Left renal cortex interstitium (tissue), 4 donors: ENCODE results near the gene UXS1. TPM values are rescaled to one million over a fixed set of nuclear protein-coding genes. Genes with fewer than 3 reads are reported as not detected.
"Not testable (repeated sequence)": the region's sequence is repeated elsewhere in the genome, so short reads cannot be mapped to it uniquely, and the experiment has no call there.

ENCODE experiments used
- DNase-seq, 4 donors: peaks; one replicate each; pipeline ENCODE4 v3.0.0-alpha.2; 2013; ENCODE audit warnings: low read depth in 4 of 4, low spot score in 2 of 4, missing footprints in 1 of 4
- polyA plus RNA-seq, 4 donors: library from polyadenylated mRNA; unstranded; fragments of 120-200 nt; gene quantifications; one replicate each; pipeline ENCODE4 v1.2.1, GENCODE V29; 2013; ENCODE audit not compliant: insufficient read length in 4 of 4

The UXS1 gene
- polyA plus RNA-seq, 4 donors = 76.2 to 87.9 (median 82.9) TPM

- no peak for DNase-seq
Measured at GRCh38 chr2:106137731-106138521, 56.2 kb downstream of the UXS1 start.

GRCh38 chr2:106131192-106131591 lies 62.9 kb downstream of the UXS1 start:
- DNase-seq = not testable (repeated sequence)

GRCh38 chr2:106130251-106130998 lies 63.7 kb downstream of the UXS1 start:
- DNase-seq = no peak

GRCh38 chr2:106129592-106129991 lies 64.5 kb downstream of the UXS1 start:
- DNase-seq = no peak

GRCh38 chr2:106129150-106129549 lies 65.0 kb downstream of the UXS1 start:
- no peak for DNase-seq

GRCh38 chr2:106127776-106128268 lies 66.3 kb downstream of the UXS1 start:
- DNase-seq = no peak

- no peak for DNase-seq
Measured at GRCh38 chr2:106127282-106127771, 66.8 kb downstream of the UXS1 start.

- no peak for DNase-seq
Measured at GRCh38 chr2:106126705-106127281, 67.3 kb downstream of the UXS1 start.

- no peak for DNase-seq
Measured at GRCh38 chr2:106126295-106126694, 67.8 kb downstream of the UXS1 start.

- DNase-seq = no peak
Measured at GRCh38 chr2:106124905-106125549, 69.1 kb downstream of the UXS1 start.

- no peak for DNase-seq
Measured at GRCh38 chr2:106124106-106124756, 69.9 kb downstream of the UXS1 start.

GRCh38 chr2:106122157-106122556 lies 71.9 kb downstream of the UXS1 start:
- no peak for DNase-seq

GRCh38 chr2:106120432-106120831 lies 73.7 kb downstream of the UXS1 start:
- no peak for DNase-seq

GRCh38 chr2:106119074-106119473 lies 75.0 kb downstream of the UXS1 start:
- no peak for DNase-seq

GRCh38 chr2:106117882-106118684 lies 76.0 kb downstream of the UXS1 start:
- no peak for DNase-seq

- no peak for DNase-seq
Measured at GRCh38 chr2:106117347-106117746, 76.8 kb downstream of the UXS1 start.

- no peak for DNase-seq
Measured at GRCh38 chr2:106116248-106116647, 77.9 kb downstream of the UXS1 start.

GRCh38 chr2:106115665-106116064 lies 78.4 kb downstream of the UXS1 start:
- DNase-seq = no peak

- no peak for DNase-seq
Measured at GRCh38 chr2:106115250-106115649, 78.9 kb downstream of the UXS1 start.
